Stomach (tissue), 9 donors: ENCODE data around the gene KRT8. TPM values are rescaled to one million over a fixed set of nuclear protein-coding genes. Genes with fewer than 3 reads are reported as not detected.

Source experiments
- DNase-seq, 2 donors: peaks; one replicate each; pipeline versions ENCODE4 v3.0.0 to v3.0.0-alpha.2; 2013 to 2019
- H3K27ac ChIP-seq, 5 donors: fragments of 200-600 bp in 4 of 5; sonication (generic) in 4 of 5; one replicate each; pipeline ENCODE4 v1.5.1; 2013 to 2019; ENCODE audit warnings: mild to moderate bottlenecking in 1 of 5, moderate library complexity in 1 of 5
- H3K27me3 ChIP-seq, 3 donors: fragments of 200-600 bp; sonication (generic); one replicate each; pipeline ENCODE4 v1.5.1; 2017 to 2019; ENCODE audit warnings: mixed run types in 1 of 3
- H3K36me3 ChIP-seq, 4 donors: fragments of 200-600 bp; sonication (generic); 1 replicate in 3 of 4; 2 replicates in 1 of 4; pipeline ENCODE4 v1.5.1; 2016 to 2019
- H3K4me1 ChIP-seq, 4 donors: fragments of 200-600 bp; sonication (generic); one replicate each; pipeline ENCODE4 v1.5.1; 2016 to 2019
- H3K4me3 ChIP-seq, 4 donors: fragments of 200-600 bp; sonication (generic) in 3 of 4; one replicate each; pipeline ENCODE4 v1.5.1; 2016 to 2019; ENCODE audit warnings: mild to moderate bottlenecking in 1 of 4
- H3K9me3 ChIP-seq, 4 donors: fragments of 200-600 bp; sonication (generic); one replicate each; pipeline ENCODE4 v1.5.1; 2016 to 2019
- CTCF ChIP-seq, 7 experiments: fragments of 450-650 bp in 4 of 7; fragments of 200-600 bp in 3 of 7; sonication (generic) in 3 of 7; IDR thresholded peaks; one replicate each; pipeline ENCODE4 v1.5.1; 2016 to 2019; ENCODE audit warnings: antibody characterized with exemption in 7 of 7, control low read depth in 2 of 7, mild to moderate bottlenecking in 1 of 7
- EP300 ChIP-seq: sonication (generic); formaldehyde crosslinking; IDR thresholded peaks from one replicate; pipeline ENCODE4 v1.6.1; 2017; ENCODE audit warnings: antibody characterized with exemption
- POLR2A ChIP-seq, 4 donors: fragments of 450-650 bp; IDR thresholded peaks; one replicate each; pipeline ENCODE4 v1.6.1; 2016; ENCODE audit warnings: antibody characterized with exemption in 4 of 4, control low read depth in 2 of 4, mild to moderate bottlenecking in 1 of 4, moderate library complexity in 1 of 4
- POLR2AphosphoS5 ChIP-seq, 3 donors: sonication (generic); formaldehyde crosslinking; IDR thresholded peaks; one replicate each; pipeline ENCODE4 v1.6.1; 2016; ENCODE audit warnings: antibody characterized with exemption in 3 of 3
- WGBS, 5 donors: extraction: QIAGEN DNeasy Blood & Tissue Kit in 3 of 5; methylation state at CpG; one replicate each; pipeline versions ENCODE4 v1.1.5 to v1.1.7; 2013 to 2018; 5-methylcytosine and 5-hydroxymethylcytosine counted together
- intact Hi-C: fragments of 100-400 bp; cut with DNase I; formaldehyde crosslinking; loops from one replicate; pipeline ENCODE4 v1.15.1; 2023; ENCODE audit warnings: low total_unique reads
- polyA plus RNA-seq, 3 donors: library from polyadenylated mRNA; stranded (reverse); fragments of 200-250 nt; gene quantifications; one replicate each; pipeline ENCODE4 v1.2.3, GENCODE V29; 2013
- total RNA-seq, 5 donors: library from RNA; depleted of rRNA; stranded (reverse); fragments of >200 nt; gene quantifications; one replicate each; pipeline versions ENCODE4 v1.1.0 to v1.2.3, GENCODE V29; 2014 to 2016
- donor health status: healthy with polysubstance abuse.
- donor health status: Bipolar disorder and iron deficiency.
- donor health status: healthy.

KRT8 gene
- total and polyA plus RNA-seq, 8 donors = 71.2 to 1,740 (median 607) TPM

GRCh38 chr12:52879394-52880351 lies 25.2 kb downstream of the KRT8 start:
- intact Hi-C loops = loop anchor here (5.0 kb wide), 2 partner anchors 512 to 727 kb away; partner anchors contain the start of gene KRT85

GRCh38 chr12:52878507-52879393 lies 26.1 kb downstream of the KRT8 start:
- TF ChIP-seq EP300 (no peak), POLR2A (IDR thresholded peaks at IDR 0.05) (no peak), POLR2AphosphoS5 (IDR thresholded peaks at IDR 0.05) (no peak), CTCF (IDR thresholded peaks at IDR 0.05) (no peak)
- Histone ChIP-seq H3K4me3 (peak overlapping the region in 2 of 4 donors; percentile 32 to 37), H3K27ac (peak overlapping the region in 2 of 5 donors; percentile 50 to 59), H3K9me3 (no peaks in the 10 kb centered on the region), H3K27me3 (peaks cover 0 to 22% (median 0%) of the 10 kb centered on the region in 3 donors), H3K4me1 (peaks cover 23 to 40% (median 34%) of the 10 kb centered on the region in 4 donors), H3K36me3 (no peaks in the 10 kb centered on the region)
- peak in 1 of 2 donors; percentile 28 for DNase-seq
- intact Hi-C loops = loop anchor here (5.0 kb wide), 2 partner anchors 511 to 726 kb away; partner anchors contain the start of gene KRT85
- WGBS, 5 donors = 49 to 76% (median 54%) methylated on average over 15 to 17 of the region's 17 CpGs

More at GRCh38 chr12:52879394-52880351, 25.2 kb downstream of the KRT8 start:
- DNase-seq = peak; percentile 82 to 95
- H3K9me3 ChIP-seq = no peaks in the 10 kb centered on the region
- TF ChIP-seq EP300 (no peak), CTCF (IDR thresholded peaks at IDR 0.05) (peak in 5 of 7 experiments; percentile 47 to 82 (median 64)), POLR2AphosphoS5 (IDR thresholded peaks at IDR 0.05) (peak in 1 of 3 donors; percentile 31), POLR2A (IDR thresholded peaks at IDR 0.05) (no peak)
- no peaks in the 10 kb centered on the region for H3K36me3 ChIP-seq
- 3 to 10% (median 6%) methylated on average over 12 to 38 of the region's 38 CpGs for WGBS, 5 donors
- peaks cover 0 to 22% (median 0%) of the 10 kb centered on the region in 3 donors for H3K27me3 ChIP-seq
- peak overlapping the region; percentile 15 to 37 (median 30) for H3K4me3 ChIP-seq
- H3K4me1 ChIP-seq = peaks cover 17 to 34% (median 30%) of the 10 kb centered on the region in 4 donors
- peak overlapping the region in 2 of 5 donors; percentile 50 to 59 for H3K27ac ChIP-seq

GRCh38 chr12:52877242-52877641 lies 27.6 kb downstream of the KRT8 start:
- peak in 1 of 2 donors; percentile 8 for DNase-seq
- 59 to 73% (median 71%) methylated on average over 3 of the region's 3 CpGs for WGBS, 5 donors
- H3K27ac ChIP-seq = no peak overlapping the region
- no peaks in the 10 kb centered on the region for H3K9me3 ChIP-seq
- intact Hi-C loops = loop anchor here (5.0 kb wide), 2 partner anchors 510 to 725 kb away; partner anchors contain the start of gene KRT85
- peaks cover 0 to 22% (median 0%) of the 10 kb centered on the region in 3 donors for H3K27me3 ChIP-seq
- H3K36me3 ChIP-seq = no peaks in the 10 kb centered on the region
- peaks cover 28 to 56% (median 42%) of the 10 kb centered on the region in 4 donors for H3K4me1 ChIP-seq
- TF ChIP-seq POLR2AphosphoS5 (IDR thresholded peaks at IDR 0.05) (no peak), CTCF (IDR thresholded peaks at IDR 0.05) (no peak), EP300 (no peak), POLR2A (IDR thresholded peaks at IDR 0.05) (no peak)
- H3K4me3 ChIP-seq = no peak overlapping the region
